SH-SY5Y (cell line): ENCODE data around the gene BSN.

Experiments used
- GATA2 ChIP-seq: IDR thresholded peaks from 2 replicates; pipeline ENCODE4 v1.6.1; 2011; ENCODE audit warnings: mild to moderate bottlenecking, low read depth, low read length
- GATA3 ChIP-seq: IDR thresholded peaks from 2 replicates; pipeline ENCODE4 v1.6.1; 2011; ENCODE audit warnings: low read depth, mild to moderate bottlenecking, low read length, moderate library complexity

GRCh38 chr3:49570028-49570654 is 15.9 kb downstream of the BSN start:
- TF ChIP-seq GATA3 (no peak), GATA2 (no peak)
